ENCODE measurements around the gene WDR47.

DNA sequence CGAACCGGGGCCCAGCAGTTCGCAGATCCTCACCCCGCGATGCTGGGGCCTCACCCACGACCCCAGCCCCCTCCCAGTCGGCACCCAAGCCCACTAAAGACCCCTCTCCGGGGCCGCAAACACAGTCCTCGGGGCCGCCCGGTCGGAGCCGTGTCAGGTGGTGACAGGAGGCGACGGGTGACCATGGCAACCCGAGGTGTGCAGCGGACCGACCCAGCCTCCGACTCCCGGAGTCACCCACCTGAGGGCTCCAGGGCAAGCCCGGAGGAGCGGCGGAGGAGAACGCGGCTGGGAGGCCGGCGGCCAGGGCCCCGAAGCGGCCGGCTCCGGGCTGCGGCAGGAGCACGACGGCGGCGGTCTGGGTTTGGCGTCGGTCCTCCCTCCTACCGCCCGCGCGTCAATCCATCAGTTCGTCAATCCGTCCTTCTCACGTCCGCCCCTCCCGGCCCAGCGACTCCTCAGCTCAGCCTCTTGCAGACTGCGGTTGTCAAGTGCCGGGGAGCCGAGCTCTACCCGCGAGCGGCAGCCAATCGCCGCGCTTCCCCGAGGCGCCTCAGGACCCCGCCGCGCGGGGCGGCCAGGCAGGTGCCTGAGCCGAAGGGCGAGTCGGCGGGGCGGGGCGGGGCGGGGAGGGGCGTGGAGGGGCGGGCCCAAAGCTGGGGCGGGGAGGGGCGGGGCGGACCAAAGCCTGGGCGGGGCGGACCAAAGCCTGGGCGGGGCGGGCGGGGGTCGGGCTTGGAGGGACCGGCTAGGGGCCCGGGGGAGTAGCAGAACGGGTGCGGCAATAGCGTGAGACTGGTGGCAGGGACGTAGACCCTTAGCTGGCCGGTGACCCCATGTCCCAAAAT is at the start of gene WDR47:
- peak; percentile 99 for TF ChIP-seq POLR2A (IDR thresholded peaks at IDR 0.05; ENCODE audit: low read depth, low read length)
- TF ChIP-seq POLR2AphosphoS5 (IDR thresholded peaks at IDR 0.05; ENCODE audit: low read depth, low read length), result peak; percentile 93
